ENCODE results near the gene PDCL3.

- TF ChIP-seq POLR2AphosphoS5 (IDR thresholded peaks at IDR 0.05), result no peak
- TF ChIP-seq, protein P1, sequence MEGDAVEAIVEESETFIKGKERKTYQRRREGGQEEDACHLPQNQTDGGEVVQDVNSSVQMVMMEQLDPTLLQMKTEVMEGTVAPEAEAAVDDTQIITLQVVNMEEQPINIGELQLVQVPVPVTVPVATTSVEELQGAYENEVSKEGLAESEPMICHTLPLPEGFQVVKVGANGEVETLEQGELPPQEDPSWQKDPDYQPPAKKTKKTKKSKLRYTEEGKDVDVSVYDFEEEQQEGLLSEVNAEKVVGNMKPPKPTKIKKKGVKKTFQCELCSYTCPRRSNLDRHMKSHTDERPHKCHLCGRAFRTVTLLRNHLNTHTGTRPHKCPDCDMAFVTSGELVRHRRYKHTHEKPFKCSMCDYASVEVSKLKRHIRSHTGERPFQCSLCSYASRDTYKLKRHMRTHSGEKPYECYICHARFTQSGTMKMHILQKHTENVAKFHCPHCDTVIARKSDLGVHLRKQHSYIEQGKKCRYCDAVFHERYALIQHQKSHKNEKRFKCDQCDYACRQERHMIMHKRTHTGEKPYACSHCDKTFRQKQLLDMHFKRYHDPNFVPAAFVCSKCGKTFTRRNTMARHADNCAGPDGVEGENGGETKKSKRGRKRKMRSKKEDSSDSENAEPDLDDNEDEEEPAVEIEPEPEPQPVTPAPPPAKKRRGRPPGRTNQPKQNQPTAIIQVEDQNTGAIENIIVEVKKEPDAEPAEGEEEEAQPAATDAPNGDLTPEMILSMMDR (IDR thresholded peaks at IDR 0.05), result no peak
Measured at GRCh38 chr2:100542418-100542817, 20.4 kb upstream of the PDCL3 start.
